ENCODE results near the gene PEAK3. TPM values are rescaled to one million over a fixed set of nuclear protein-coding genes. Genes with fewer than 3 reads are reported as not detected.

PEAK3 gene
- polyA plus RNA-seq, 1 of the 3 experiments (the other 2 are of a cell fraction), result not detected

DNA sequence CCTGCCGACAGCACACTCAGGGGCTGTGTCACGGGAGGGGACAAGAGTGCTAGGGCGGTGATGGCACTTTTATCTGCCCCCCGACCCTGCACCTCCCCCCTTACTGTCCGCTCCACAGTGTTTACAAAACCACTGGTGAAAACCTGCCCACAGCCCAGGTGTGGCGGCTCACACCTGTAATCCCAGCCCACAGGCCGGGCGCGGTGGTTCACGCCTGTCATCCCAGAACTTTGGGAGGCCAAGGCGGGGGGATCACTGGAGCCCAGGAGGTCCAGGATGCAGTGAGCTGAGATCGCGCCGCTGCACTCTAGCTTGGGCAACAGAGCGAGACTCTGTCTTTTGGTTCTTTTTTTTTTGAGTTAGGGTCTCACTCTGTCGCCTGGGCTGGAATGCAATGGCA lies 14.2 kb upstream of the PEAK3 start:
- Histone ChIP-seq H3K4me3 (ENCODE audit: low read depth in 2 of 2, low read length in 1 of 2) (no peak overlapping the region), H4K20me1 (ENCODE audit: insufficient read depth) (peaks cover 6% of the 10 kb centered on the region; the same call in 1 of the 2 replicates), H3K79me2 (ENCODE audit: insufficient read depth) (no peaks in the 10 kb centered on the region), H3K4me2 (no peak overlapping the region), H2AFZ (ENCODE audit: low read depth) (no peak overlapping the region), H3K4me1 (ENCODE audit: control insufficient read depth in 1 of 2, insufficient read depth in 2 of 2, low read depth in 1 of 2, low read length in 1 of 2) (peaks cover 4 to 25% of the 10 kb centered on the region in 2 experiments; a peak in 1 of 4 replicates), H3F3A (replicated peaks; ENCODE audit: insufficient read depth) (peaks cover 28% of the 10 kb centered on the region), H3K36me3 (replicated peaks in 1 of 2; ENCODE audit: control insufficient read depth in 1 of 2, insufficient read depth in 2 of 2, low read length in 1 of 2) (no peaks in the 10 kb centered on the region), H3K27ac (ENCODE audit: low read depth in 2 of 2, low read length in 1 of 2) (no peak overlapping the region), H3K9me3 (no peaks in the 10 kb centered on the region), H3K9me2 (no peaks in the 10 kb centered on the region), H3K27me3 (ENCODE audit: insufficient read depth) (peaks cover 10% of the 10 kb centered on the region), H3K9ac (no peak overlapping the region)
- no peak for TF ChIP-seq EZH2phosphoT487 (IDR thresholded peaks at IDR 0.05; ENCODE audit: borderline replicate concordance, low read depth)
- TF ChIP-seq SMC3 (IDR thresholded peaks at IDR 0.05; ENCODE audit: low read depth, low read length), result no peak
- TF ChIP-seq, protein P1, sequence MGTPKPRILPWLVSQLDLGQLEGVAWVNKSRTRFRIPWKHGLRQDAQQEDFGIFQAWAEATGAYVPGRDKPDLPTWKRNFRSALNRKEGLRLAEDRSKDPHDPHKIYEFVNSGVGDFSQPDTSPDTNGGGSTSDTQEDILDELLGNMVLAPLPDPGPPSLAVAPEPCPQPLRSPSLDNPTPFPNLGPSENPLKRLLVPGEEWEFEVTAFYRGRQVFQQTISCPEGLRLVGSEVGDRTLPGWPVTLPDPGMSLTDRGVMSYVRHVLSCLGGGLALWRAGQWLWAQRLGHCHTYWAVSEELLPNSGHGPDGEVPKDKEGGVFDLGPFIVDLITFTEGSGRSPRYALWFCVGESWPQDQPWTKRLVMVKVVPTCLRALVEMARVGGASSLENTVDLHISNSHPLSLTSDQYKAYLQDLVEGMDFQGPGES (IDR thresholded peaks at IDR 0.05; ENCODE audit: low read depth, low read length), result no peak
- TF ChIP-seq, protein P2, sequence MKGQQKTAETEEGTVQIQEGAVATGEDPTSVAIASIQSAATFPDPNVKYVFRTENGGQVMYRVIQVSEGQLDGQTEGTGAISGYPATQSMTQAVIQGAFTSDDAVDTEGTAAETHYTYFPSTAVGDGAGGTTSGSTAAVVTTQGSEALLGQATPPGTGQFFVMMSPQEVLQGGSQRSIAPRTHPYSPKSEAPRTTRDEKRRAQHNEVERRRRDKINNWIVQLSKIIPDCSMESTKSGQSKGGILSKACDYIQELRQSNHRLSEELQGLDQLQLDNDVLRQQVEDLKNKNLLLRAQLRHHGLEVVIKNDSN (IDR thresholded peaks at IDR 0.05; ENCODE audit: borderline replicate concordance, low read depth), result no peak
- TF ChIP-seq RAD21 (IDR thresholded peaks at IDR 0.05; ENCODE audit: low read length), result no peak
- TF ChIP-seq POLR2AphosphoS5 (IDR thresholded peaks at IDR 0.05; ENCODE audit: low read depth, low read length), result no peak
- ChIA-PET POLR2A (interaction anchor here (1.3 to 1.4 kb wide), 2 partner anchors 25 to 26 kb away, joined by 4 to 6 read pairs; no protein-coding TSS in a partner anchor), CTCF (interaction anchor here (0.6 to 4.7 kb wide), 6 partner anchors 10 to 160 kb away, joined by 3 to 53 read pairs (median 4); no protein-coding TSS in a partner anchor)
- 90% methylated on average over 16 of the region's 16 CpGs for WGBS (ENCODE audit: low lambda C conversion rate)
- DNase-seq, result no peak

DNA sequence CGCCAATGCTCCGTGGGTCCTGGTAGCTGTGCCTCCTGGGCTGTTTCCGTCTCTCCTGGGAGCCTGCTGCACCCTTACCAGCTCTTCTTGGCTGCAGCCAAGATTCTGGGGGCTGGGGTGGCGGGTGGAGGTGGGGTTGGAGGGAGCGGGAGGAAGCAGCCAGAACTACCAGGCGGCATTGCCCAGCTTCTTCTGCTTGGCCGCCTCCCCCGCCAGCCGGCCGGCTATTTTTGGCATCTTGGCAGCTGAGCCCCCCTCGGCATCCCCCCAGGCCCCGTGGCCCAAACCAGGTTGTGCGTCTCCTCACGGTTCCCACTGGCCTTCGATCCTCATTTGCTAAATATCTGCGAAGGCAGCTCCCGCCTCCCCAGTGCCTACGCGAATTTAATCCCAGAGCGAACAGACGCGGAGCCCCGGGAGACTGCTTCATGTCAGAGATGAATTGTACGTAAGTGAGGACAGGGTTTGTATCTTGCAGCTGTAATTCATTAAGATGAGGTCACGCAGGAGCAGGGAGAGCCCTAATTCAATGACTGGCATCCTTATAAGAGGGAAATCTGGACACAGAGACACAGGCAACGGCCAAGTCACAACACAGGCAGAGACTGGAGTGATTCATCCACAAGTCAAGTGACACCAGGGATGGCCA lies 12.8 kb upstream of the PEAK3 start:
- no peaks in the 10 kb centered on the region for H3K9me3 ChIP-seq
- no peak overlapping the region for H2AFZ ChIP-seq (ENCODE audit: low read depth)
- 7% methylated on average over 20 of the region's 26 CpGs for WGBS (ENCODE audit: low lambda C conversion rate)
- H3K27me3 ChIP-seq (ENCODE audit: insufficient read depth), result peaks cover 24% of the 10 kb centered on the region
- H3K4me2 ChIP-seq, result peak overlapping the region; percentile 82
- peak overlapping the region; percentile 7 to 64; a peak in 2 of 4 replicates for H3K27ac ChIP-seq (ENCODE audit: low read depth in 2 of 2, low read length in 1 of 2)
- peaks cover 28% of the 10 kb centered on the region for H3F3A ChIP-seq (replicated peaks; ENCODE audit: insufficient read depth)
- peak overlapping the region; percentile 15 to 58 for H3K4me3 ChIP-seq (ENCODE audit: low read depth in 2 of 2, low read length in 1 of 2)
- ChIA-PET POLR2A (interaction anchor here (0.8 to 1.8 kb wide), 5 partner anchors 10 to 64 kb away, joined by 3 to 6 read pairs (median 4); no protein-coding TSS in a partner anchor), CTCF (interaction anchor here (0.8 to 4.7 kb wide), 16 partner anchors 8 to 102 kb away, joined by 3 to 53 read pairs (median 4); partner anchors contain the start of genes LINGO3, LSM7, SF3A2 and SPPL2B)
- H3K9me2 ChIP-seq, result no peaks in the 10 kb centered on the region
- H3K36me3 ChIP-seq (replicated peaks in 1 of 2; ENCODE audit: control insufficient read depth in 1 of 2, insufficient read depth in 2 of 2, low read length in 1 of 2), result no peaks in the 10 kb centered on the region
- peak; percentile 93 for DNase-seq
- H3K4me1 ChIP-seq (ENCODE audit: control insufficient read depth in 1 of 2, insufficient read depth in 2 of 2, low read depth in 1 of 2, low read length in 1 of 2), result peaks cover 4 to 26% of the 10 kb centered on the region in 2 experiments; a peak in 1 of 4 replicates
- H3K9ac ChIP-seq, result no peak overlapping the region
- no peaks in the 10 kb centered on the region for H3K79me2 ChIP-seq (ENCODE audit: insufficient read depth)
- peaks cover 14% of the 10 kb centered on the region; the same call in 1 of the 2 replicates for H4K20me1 ChIP-seq (ENCODE audit: insufficient read depth)
- TF ChIP-seq MEF2A (IDR thresholded peaks at IDR 0.05; ENCODE audit: borderline replicate concordance, low read depth) (peak; percentile 49; the same call in 1 of the 2 replicates), POLR2AphosphoS5 (IDR thresholded peaks at IDR 0.05; ENCODE audit: low read depth, low read length) (peak; percentile 92), EZH2phosphoT487 (IDR thresholded peaks at IDR 0.05; ENCODE audit: borderline replicate concordance, low read depth) (no peak), MXI1 (IDR thresholded peaks at IDR 0.05; ENCODE audit: low read depth, low read length) (0 out of 2 replicates have a peak, but pooled peaks have one; percentile 21), TCF12 (IDR thresholded peaks at IDR 0.05) (peak; percentile 99), RCOR1 (IDR thresholded peaks at IDR 0.05; ENCODE audit: low read length) (peak; percentile 95), GATA2 (CRISPR knock-in tag; IDR thresholded peaks at IDR 0.05) (peak; percentile 61), YY1 (IDR thresholded peaks at IDR 0.05; ENCODE audit: low read depth) (no peak), NRF1 (IDR thresholded peaks at IDR 0.05; ENCODE audit: low read depth, low read length) (no peak), SMC3 (IDR thresholded peaks at IDR 0.05; ENCODE audit: low read depth, low read length) (no peak), RAD21 (IDR thresholded peaks at IDR 0.05; ENCODE audit: low read length) (no peak)
- TF ChIP-seq, protein P3, sequence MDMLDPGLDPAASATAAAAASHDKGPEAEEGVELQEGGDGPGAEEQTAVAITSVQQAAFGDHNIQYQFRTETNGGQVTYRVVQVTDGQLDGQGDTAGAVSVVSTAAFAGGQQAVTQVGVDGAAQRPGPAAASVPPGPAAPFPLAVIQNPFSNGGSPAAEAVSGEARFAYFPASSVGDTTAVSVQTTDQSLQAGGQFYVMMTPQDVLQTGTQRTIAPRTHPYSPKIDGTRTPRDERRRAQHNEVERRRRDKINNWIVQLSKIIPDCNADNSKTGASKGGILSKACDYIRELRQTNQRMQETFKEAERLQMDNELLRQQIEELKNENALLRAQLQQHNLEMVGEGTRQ (IDR thresholded peaks at IDR 0.05; ENCODE audit: borderline replicate concordance, low read depth, low read length), result no peak
- TF ChIP-seq, protein P4, sequence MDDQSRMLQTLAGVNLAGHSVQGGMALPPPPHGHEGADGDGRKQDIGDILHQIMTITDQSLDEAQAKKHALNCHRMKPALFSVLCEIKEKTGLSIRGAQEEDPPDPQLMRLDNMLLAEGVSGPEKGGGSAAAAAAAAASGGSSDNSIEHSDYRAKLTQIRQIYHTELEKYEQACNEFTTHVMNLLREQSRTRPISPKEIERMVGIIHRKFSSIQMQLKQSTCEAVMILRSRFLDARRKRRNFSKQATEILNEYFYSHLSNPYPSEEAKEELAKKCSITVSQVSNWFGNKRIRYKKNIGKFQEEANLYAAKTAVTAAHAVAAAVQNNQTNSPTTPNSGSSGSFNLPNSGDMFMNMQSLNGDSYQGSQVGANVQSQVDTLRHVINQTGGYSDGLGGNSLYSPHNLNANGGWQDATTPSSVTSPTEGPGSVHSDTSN (IDR thresholded peaks at IDR 0.05), result peak; percentile 93
- TF ChIP-seq, protein P5, sequence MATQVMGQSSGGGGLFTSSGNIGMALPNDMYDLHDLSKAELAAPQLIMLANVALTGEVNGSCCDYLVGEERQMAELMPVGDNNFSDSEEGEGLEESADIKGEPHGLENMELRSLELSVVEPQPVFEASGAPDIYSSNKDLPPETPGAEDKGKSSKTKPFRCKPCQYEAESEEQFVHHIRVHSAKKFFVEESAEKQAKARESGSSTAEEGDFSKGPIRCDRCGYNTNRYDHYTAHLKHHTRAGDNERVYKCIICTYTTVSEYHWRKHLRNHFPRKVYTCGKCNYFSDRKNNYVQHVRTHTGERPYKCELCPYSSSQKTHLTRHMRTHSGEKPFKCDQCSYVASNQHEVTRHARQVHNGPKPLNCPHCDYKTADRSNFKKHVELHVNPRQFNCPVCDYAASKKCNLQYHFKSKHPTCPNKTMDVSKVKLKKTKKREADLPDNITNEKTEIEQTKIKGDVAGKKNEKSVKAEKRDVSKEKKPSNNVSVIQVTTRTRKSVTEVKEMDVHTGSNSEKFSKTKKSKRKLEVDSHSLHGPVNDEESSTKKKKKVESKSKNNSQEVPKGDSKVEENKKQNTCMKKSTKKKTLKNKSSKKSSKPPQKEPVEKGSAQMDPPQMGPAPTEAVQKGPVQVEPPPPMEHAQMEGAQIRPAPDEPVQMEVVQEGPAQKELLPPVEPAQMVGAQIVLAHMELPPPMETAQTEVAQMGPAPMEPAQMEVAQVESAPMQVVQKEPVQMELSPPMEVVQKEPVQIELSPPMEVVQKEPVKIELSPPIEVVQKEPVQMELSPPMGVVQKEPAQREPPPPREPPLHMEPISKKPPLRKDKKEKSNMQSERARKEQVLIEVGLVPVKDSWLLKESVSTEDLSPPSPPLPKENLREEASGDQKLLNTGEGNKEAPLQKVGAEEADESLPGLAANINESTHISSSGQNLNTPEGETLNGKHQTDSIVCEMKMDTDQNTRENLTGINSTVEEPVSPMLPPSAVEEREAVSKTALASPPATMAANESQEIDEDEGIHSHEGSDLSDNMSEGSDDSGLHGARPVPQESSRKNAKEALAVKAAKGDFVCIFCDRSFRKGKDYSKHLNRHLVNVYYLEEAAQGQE (IDR thresholded peaks at IDR 0.05; ENCODE audit: low read depth, low read length), result peak; percentile 43; the same call in 1 of the 2 replicates

Measured in SK-N-SH (cell line).